GM18519 (cell line): ENCODE data around the gene ATAD5.

Experiments
- ATAC-seq: cut with Tn5 transposase; IDR thresholded peaks from one replicate; pipeline ENCODE4 v1.9.1; 2021; ENCODE audit warnings: mild to moderate bottlenecking, moderate library complexity; ENCODE audit not compliant: unreplicated experiment, low FRiP score

The ATAD5 gene

GRCh38 chr17:30939051-30939689, 107.4 kb downstream of the ATAD5 start:
- no peak for ATAC-seq

GRCh38 chr17:30942308-30943079, 110.7 kb downstream of the ATAD5 start:
- ATAC-seq, result no peak
